ENCODE data around the gene PRKG1.

The PRKG1 gene

DNA sequence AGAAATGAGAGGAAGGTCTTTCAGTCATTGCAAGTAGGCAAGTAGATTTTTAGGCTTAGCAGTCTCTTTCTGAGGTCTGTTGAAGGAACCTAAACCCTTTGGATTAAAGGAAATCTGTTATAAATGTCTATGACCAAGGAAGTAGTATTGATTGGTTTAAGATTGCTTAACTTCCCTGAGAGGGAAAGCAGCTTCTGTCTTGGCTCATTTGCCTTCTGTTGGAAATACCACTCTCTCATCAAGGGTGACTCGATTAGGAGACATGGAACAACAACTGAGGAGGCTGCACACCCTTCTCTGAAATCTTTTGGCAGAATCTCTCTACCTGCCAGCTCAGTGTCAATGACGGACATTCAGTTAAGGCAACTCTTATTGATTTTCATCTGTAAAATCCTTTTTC is 282.9 kb downstream of the PRKG1 start:
- H3K9me3 ChIP-seq (ENCODE audit: control insufficient read depth, insufficient read depth, low read length), result no peaks in the 10 kb centered on the region
- no peaks in the 10 kb centered on the region for H3K36me3 ChIP-seq (ENCODE audit: control insufficient read depth, low read length)
- no peak overlapping the region for H3K4me2 ChIP-seq (ENCODE audit: low read length)
- H3K27me3 ChIP-seq (ENCODE audit: control insufficient read depth, low read length), result no peaks in the 10 kb centered on the region
- H3K4me3 ChIP-seq (ENCODE audit: low read length), result no peak overlapping the region
- H3K4me1 ChIP-seq (ENCODE audit: control insufficient read depth, low read length), result no peaks in the 10 kb centered on the region
- H3K9me2 ChIP-seq (replicated peaks; ENCODE audit: control insufficient read depth, low read length), result no peaks in the 10 kb centered on the region
- H3F3A ChIP-seq (ENCODE audit: control insufficient read depth, insufficient read depth), result no peaks in the 10 kb centered on the region
- no peaks in the 10 kb centered on the region for H3K79me2 ChIP-seq (ENCODE audit: control insufficient read depth, low read length)
- no peak overlapping the region for H3K27ac ChIP-seq (ENCODE audit: low read depth, low read length)
- H4K20me1 ChIP-seq (ENCODE audit: control insufficient read depth, insufficient read depth, low read depth, low read length), result no peaks in the 10 kb centered on the region
- TF ChIP-seq EZH2phosphoT487 (IDR thresholded peaks at IDR 0.05; ENCODE audit: borderline replicate concordance, low read length), result no peak
- TF ChIP-seq, protein P1, sequence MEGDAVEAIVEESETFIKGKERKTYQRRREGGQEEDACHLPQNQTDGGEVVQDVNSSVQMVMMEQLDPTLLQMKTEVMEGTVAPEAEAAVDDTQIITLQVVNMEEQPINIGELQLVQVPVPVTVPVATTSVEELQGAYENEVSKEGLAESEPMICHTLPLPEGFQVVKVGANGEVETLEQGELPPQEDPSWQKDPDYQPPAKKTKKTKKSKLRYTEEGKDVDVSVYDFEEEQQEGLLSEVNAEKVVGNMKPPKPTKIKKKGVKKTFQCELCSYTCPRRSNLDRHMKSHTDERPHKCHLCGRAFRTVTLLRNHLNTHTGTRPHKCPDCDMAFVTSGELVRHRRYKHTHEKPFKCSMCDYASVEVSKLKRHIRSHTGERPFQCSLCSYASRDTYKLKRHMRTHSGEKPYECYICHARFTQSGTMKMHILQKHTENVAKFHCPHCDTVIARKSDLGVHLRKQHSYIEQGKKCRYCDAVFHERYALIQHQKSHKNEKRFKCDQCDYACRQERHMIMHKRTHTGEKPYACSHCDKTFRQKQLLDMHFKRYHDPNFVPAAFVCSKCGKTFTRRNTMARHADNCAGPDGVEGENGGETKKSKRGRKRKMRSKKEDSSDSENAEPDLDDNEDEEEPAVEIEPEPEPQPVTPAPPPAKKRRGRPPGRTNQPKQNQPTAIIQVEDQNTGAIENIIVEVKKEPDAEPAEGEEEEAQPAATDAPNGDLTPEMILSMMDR (IDR thresholded peaks at IDR 0.05; ENCODE audit: low read depth, low read length, poor library complexity, severe bottlenecking), result no peak

DNA sequence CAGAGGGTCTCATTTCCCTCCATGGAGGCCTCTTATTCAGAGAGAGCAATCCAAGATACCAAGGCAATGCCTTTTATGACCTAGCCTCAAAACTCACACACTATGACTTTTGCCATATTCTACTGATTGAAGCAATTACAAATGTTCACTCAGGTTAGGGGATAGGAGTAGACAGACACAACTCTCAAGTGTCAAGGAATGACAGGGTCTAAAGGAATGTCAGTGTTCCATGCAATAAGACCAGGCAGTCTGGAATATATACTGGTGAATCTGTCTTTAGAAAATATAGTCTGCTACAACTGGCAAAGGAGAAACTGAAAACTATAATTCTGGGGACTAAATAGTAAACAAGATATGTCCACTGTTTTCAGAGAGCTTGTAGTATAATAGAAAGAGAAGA is 283.9 kb downstream of the PRKG1 start:
- Histone ChIP-seq H4K20me1 (ENCODE audit: control insufficient read depth, insufficient read depth, low read depth, low read length) (no peaks in the 10 kb centered on the region), H3K4me2 (ENCODE audit: low read length) (no peak overlapping the region), H3K36me3 (ENCODE audit: control insufficient read depth, low read length) (no peaks in the 10 kb centered on the region), H3K9me3 (ENCODE audit: control insufficient read depth, insufficient read depth, low read length) (no peaks in the 10 kb centered on the region), H3K4me3 (ENCODE audit: low read length) (no peak overlapping the region), H3K4me1 (ENCODE audit: control insufficient read depth, low read length) (no peaks in the 10 kb centered on the region), H3F3A (ENCODE audit: control insufficient read depth, insufficient read depth) (no peaks in the 10 kb centered on the region), H3K27ac (ENCODE audit: low read depth, low read length) (no peak overlapping the region), H3K79me2 (ENCODE audit: control insufficient read depth, low read length) (no peaks in the 10 kb centered on the region), H3K9me2 (replicated peaks; ENCODE audit: control insufficient read depth, low read length) (no peaks in the 10 kb centered on the region), H3K27me3 (ENCODE audit: control insufficient read depth, low read length) (no peaks in the 10 kb centered on the region)
- no peak for TF ChIP-seq EZH2phosphoT487 (IDR thresholded peaks at IDR 0.05; ENCODE audit: borderline replicate concordance, low read length)
- TF ChIP-seq, protein P1 (IDR thresholded peaks at IDR 0.05; ENCODE audit: low read depth, low read length, poor library complexity, severe bottlenecking), result no peak

DNA sequence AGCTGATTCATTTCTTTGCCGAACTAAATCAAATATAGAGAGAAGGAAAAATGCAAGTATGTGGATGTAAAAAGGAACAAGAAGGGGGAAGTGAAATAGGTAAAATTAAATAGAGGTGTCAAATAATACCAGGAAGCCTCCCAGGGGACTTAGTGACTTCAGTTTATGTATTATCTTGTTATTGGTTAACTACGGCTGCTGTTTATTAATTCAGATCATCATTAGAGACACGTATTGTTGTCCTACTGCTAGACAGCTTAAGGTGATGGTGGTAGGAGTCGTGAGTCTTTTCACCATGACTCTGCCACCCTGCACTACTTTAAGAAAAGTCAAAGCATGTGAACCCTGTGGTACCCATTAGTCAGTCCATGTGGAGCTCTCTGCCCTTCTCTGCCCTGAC is 289.1 kb downstream of the PRKG1 start:
- Histone ChIP-seq H3K4me2 (ENCODE audit: low read length) (no peak overlapping the region), H3K27ac (ENCODE audit: low read depth, low read length) (no peak overlapping the region), H4K20me1 (ENCODE audit: control insufficient read depth, insufficient read depth, low read depth, low read length) (no peaks in the 10 kb centered on the region), H3K9me2 (replicated peaks; ENCODE audit: control insufficient read depth, low read length) (no peaks in the 10 kb centered on the region), H3F3A (ENCODE audit: control insufficient read depth, insufficient read depth) (no peaks in the 10 kb centered on the region), H3K79me2 (ENCODE audit: control insufficient read depth, low read length) (no peaks in the 10 kb centered on the region), H3K36me3 (ENCODE audit: control insufficient read depth, low read length) (no peaks in the 10 kb centered on the region), H3K9me3 (ENCODE audit: control insufficient read depth, insufficient read depth, low read length) (no peaks in the 10 kb centered on the region), H3K27me3 (ENCODE audit: control insufficient read depth, low read length) (no peaks in the 10 kb centered on the region), H3K4me3 (ENCODE audit: low read length) (no peak overlapping the region), H3K4me1 (ENCODE audit: control insufficient read depth, low read length) (no peaks in the 10 kb centered on the region)
- TF ChIP-seq EZH2phosphoT487 (IDR thresholded peaks at IDR 0.05; ENCODE audit: borderline replicate concordance, low read length), result no peak
- TF ChIP-seq, protein P1 (IDR thresholded peaks at IDR 0.05; ENCODE audit: low read depth, low read length, poor library complexity, severe bottlenecking), result no peak

DNA sequence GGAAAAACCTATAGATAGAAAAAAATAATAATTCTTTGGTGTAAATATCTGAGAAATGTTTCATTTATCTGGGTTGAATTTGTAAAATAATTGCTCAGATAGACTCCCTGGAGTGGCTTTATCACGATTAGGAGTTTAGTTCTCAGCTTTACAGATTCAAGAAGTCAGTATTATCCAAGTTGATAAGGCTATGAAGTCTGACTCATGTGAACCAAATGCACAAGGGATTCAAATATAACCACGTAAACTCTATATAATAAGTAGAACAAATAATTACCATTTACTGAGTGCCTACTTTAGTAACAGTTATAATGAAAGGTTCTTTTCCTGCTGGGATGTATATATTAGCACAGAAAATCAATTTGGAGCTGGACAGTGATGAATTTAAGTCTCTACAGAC is 290.4 kb downstream of the PRKG1 start:
- H3K4me3 ChIP-seq (ENCODE audit: low read length), result no peak overlapping the region
- no peaks in the 10 kb centered on the region for H3K79me2 ChIP-seq (ENCODE audit: control insufficient read depth, low read length)
- H3K27ac ChIP-seq (ENCODE audit: low read depth, low read length), result no peak overlapping the region

More for the DNA sequence above, 290.4 kb downstream of the PRKG1 start:
- H3K9me3 ChIP-seq (ENCODE audit: control insufficient read depth, insufficient read depth, low read length), result no peaks in the 10 kb centered on the region
- no peaks in the 10 kb centered on the region for H3K27me3 ChIP-seq (ENCODE audit: control insufficient read depth, low read length)
- H4K20me1 ChIP-seq (ENCODE audit: control insufficient read depth, insufficient read depth, low read depth, low read length), result no peaks in the 10 kb centered on the region
- no peaks in the 10 kb centered on the region for H3K4me1 ChIP-seq (ENCODE audit: control insufficient read depth, low read length)
- H3K4me2 ChIP-seq (ENCODE audit: low read length), result no peak overlapping the region
- TF ChIP-seq, protein P1 (IDR thresholded peaks at IDR 0.05; ENCODE audit: low read depth, low read length, poor library complexity, severe bottlenecking), result no peak
- TF ChIP-seq EZH2phosphoT487 (IDR thresholded peaks at IDR 0.05; ENCODE audit: borderline replicate concordance, low read length), result no peak
- no peaks in the 10 kb centered on the region for H3F3A ChIP-seq (ENCODE audit: control insufficient read depth, insufficient read depth)
- no peaks in the 10 kb centered on the region for H3K36me3 ChIP-seq (ENCODE audit: control insufficient read depth, low read length)
- H3K9me2 ChIP-seq (replicated peaks; ENCODE audit: control insufficient read depth, low read length), result no peaks in the 10 kb centered on the region
